HEK293 (cell line): ENCODE measurements around the gene ROBO1.

Source experiments
- CTCF ChIA-PET: fragments of 350-600 bp; formaldehyde crosslinking; extraction: SDS; loops from one replicate; lab custom pipeline; 2021; ENCODE audit warnings: antibody characterized with exemption; lab: Yijun Ruan, JAX
- POLR2A ChIA-PET: fragments of 300-600 bp; formaldehyde crosslinking; extraction: SDS; loops from one replicate; lab custom pipeline; 2020; ENCODE audit warnings: antibody characterized with exemption, inconsistent platforms; lab: Yijun Ruan, JAX
- H3K27ac ChIP-seq: fragments of 200-500 bp; sonication (Bioruptor generic); 2 replicates; pipeline ENCODE4 v1.5.1; 2014; ENCODE audit warnings: low read depth, low read length, control low read depth, inconsistent platforms; ENCODE audit errors: extremely low read depth
- H3K36me3 ChIP-seq, 2 experiments: fragments of 200-500 bp in 1 of 2; sonication (Bioruptor generic) in 1 of 2; 1 replicate in 1 of 2; 2 replicates in 1 of 2; pipeline ENCODE4 v1.5.1; 2014 to 2017; ENCODE audit warnings: inconsistent platforms in 2 of 2, low read length in 2 of 2; ENCODE audit not compliant: control insufficient read depth in 2 of 2, insufficient read depth in 1 of 2
- H3K4me1 ChIP-seq: fragments of 200-500 bp; sonication (Bioruptor generic); 2 replicates; pipeline ENCODE4 v1.5.1; 2014; ENCODE audit warnings: mild to moderate bottlenecking, low read length, inconsistent platforms; ENCODE audit not compliant: control insufficient read depth, insufficient read depth
- H3K4me3 ChIP-seq: 2 replicates; pipeline ENCODE4 v1.5.1; 2011; ENCODE audit warnings: low read depth, mild to moderate bottlenecking, control low read depth, low read length, moderate library complexity
- H3K9me3 ChIP-seq: fragments of 200-500 bp; sonication (Bioruptor generic); 2 replicates; pipeline ENCODE4 v1.5.1; 2014; ENCODE audit warnings: low read depth, low read length, inconsistent platforms; ENCODE audit not compliant: control insufficient read depth, insufficient read depth
- BCL6B ChIP-seq: fragments of 450-650 bp; formaldehyde crosslinking; IDR thresholded peaks from 2 replicates; pipeline ENCODE4 v1.5.1; 2017; ENCODE audit warnings: missing biosample characterization, missing genetic modification characterization
- HOXC10 ChIP-seq: sonication (generic); formaldehyde crosslinking; IDR thresholded peaks from 2 replicates; pipeline ENCODE4 v1.8.1; 2023; ENCODE audit warnings: mild to moderate bottlenecking, missing genetic modification reagents
- KLF7 ChIP-seq: fragments of 450-650 bp; formaldehyde crosslinking; IDR thresholded peaks from 2 replicates; pipeline ENCODE4 v1.5.1; 2016; ENCODE audit warnings: missing biosample characterization, missing genetic modification characterization, borderline replicate concordance
- MZF1 ChIP-seq: fragments of 450-650 bp; formaldehyde crosslinking; IDR thresholded peaks from 2 replicates; pipeline ENCODE4 v1.5.1; 2017; ENCODE audit warnings: missing biosample characterization, missing genetic modification characterization, borderline replicate concordance
- SALL2 ChIP-seq: fragments of 450-650 bp; formaldehyde crosslinking; IDR thresholded peaks from 2 replicates; pipeline ENCODE4 v1.5.0; 2017; ENCODE audit warnings: missing biosample characterization, mild to moderate bottlenecking, missing genetic modification characterization, borderline replicate concordance
- ZBTB21 ChIP-seq: fragments of 450-650 bp; formaldehyde crosslinking; IDR thresholded peaks from 2 replicates; pipeline ENCODE4 v1.5.1; 2017; ENCODE audit warnings: missing biosample characterization, missing genetic modification characterization
- ZBTB48 ChIP-seq: fragments of 450-650 bp; formaldehyde crosslinking; IDR thresholded peaks from 2 replicates; pipeline ENCODE4 v1.5.1; 2016; ENCODE audit warnings: missing biosample characterization, missing genetic modification characterization
- ZNF133 ChIP-seq: fragments of 450-650 bp; formaldehyde crosslinking; IDR thresholded peaks from 2 replicates; pipeline ENCODE4 v1.5.1; 2016; ENCODE audit warnings: missing biosample characterization, missing genetic modification characterization
- ZNF140 ChIP-seq: fragments of 450-650 bp; formaldehyde crosslinking; IDR thresholded peaks from 2 replicates; pipeline ENCODE4 v1.5.1; 2016; ENCODE audit warnings: missing biosample characterization, missing genetic modification characterization
- ZNF148 ChIP-seq: fragments of 450-650 bp; formaldehyde crosslinking; IDR thresholded peaks from 2 replicates; pipeline ENCODE4 v1.5.0; 2017; ENCODE audit warnings: missing biosample characterization, missing genetic modification characterization, borderline replicate concordance
- ZNF175 ChIP-seq: fragments of 450-650 bp; formaldehyde crosslinking; IDR thresholded peaks from 2 replicates; pipeline ENCODE4 v1.5.1; 2016; ENCODE audit warnings: missing biosample characterization, missing genetic modification characterization
- ZNF184 ChIP-seq: fragments of 450-650 bp; IDR thresholded peaks from 2 replicates; pipeline ENCODE4 v1.5.1; 2018; ENCODE audit warnings: missing biosample characterization, mild to moderate bottlenecking, missing genetic modification characterization
- ZNF24 ChIP-seq: fragments of 450-650 bp; formaldehyde crosslinking; IDR thresholded peaks from 2 replicates; pipeline ENCODE4 v1.5.1; 2016; ENCODE audit warnings: missing biosample characterization, missing genetic modification characterization
- ZNF37A ChIP-seq: fragments of 450-650 bp; IDR thresholded peaks from 2 replicates; pipeline ENCODE4 v1.5.1; 2018; ENCODE audit warnings: missing biosample characterization, missing genetic modification characterization
- ZNF404 ChIP-seq: fragments of 450-650 bp; formaldehyde crosslinking; IDR thresholded peaks from 2 replicates; pipeline ENCODE4 v1.5.1; 2017; ENCODE audit warnings: missing biosample characterization, missing genetic modification characterization
- ZNF449 ChIP-seq: fragments of 450-650 bp; formaldehyde crosslinking; IDR thresholded peaks from 2 replicates; pipeline ENCODE4 v1.5.1; 2017; ENCODE audit warnings: missing biosample characterization, mild to moderate bottlenecking, missing genetic modification characterization, moderate library complexity
- ZNF513 ChIP-seq: fragments of 450-650 bp; IDR thresholded peaks from 2 replicates; pipeline ENCODE4 v1.5.1; 2018; ENCODE audit warnings: missing biosample characterization, missing genetic modification characterization
- ZNF560 ChIP-seq: fragments of 450-650 bp; formaldehyde crosslinking; IDR thresholded peaks from 2 replicates; pipeline ENCODE4 v1.5.1; 2017; ENCODE audit warnings: missing biosample characterization, missing genetic modification characterization, borderline replicate concordance
- ZNF626 ChIP-seq: fragments of 450-650 bp; sonication (Bioruptor Pico); formaldehyde crosslinking; IDR thresholded peaks from 2 replicates; pipeline ENCODE4 v1.5.1; 2018; ENCODE audit warnings: missing biosample characterization, missing genetic modification characterization, inconsistent platforms
- ZNF768 ChIP-seq: fragments of 450-650 bp; formaldehyde crosslinking; IDR thresholded peaks from 2 replicates; pipeline ENCODE4 v1.5.1; 2018; ENCODE audit warnings: missing biosample characterization, mild to moderate bottlenecking, missing genetic modification characterization
- ZNF791 ChIP-seq: fragments of 450-650 bp; formaldehyde crosslinking; IDR thresholded peaks from 2 replicates; pipeline ENCODE4 v1.5.1; 2016; ENCODE audit warnings: missing biosample characterization, missing genetic modification characterization
- TF ChIP-seq, protein P1 (sequence below): sonication (generic); formaldehyde crosslinking; IDR thresholded peaks from 2 replicates; pipeline ENCODE4 v1.8.1; 2022; ENCODE audit warnings: mild to moderate bottlenecking, moderate library complexity, missing genetic modification reagents
- TF ChIP-seq, protein P2 (sequence below): fragments of 450-650 bp; formaldehyde crosslinking; IDR thresholded peaks from 2 replicates; pipeline ENCODE4; 2016; ENCODE audit warnings: missing biosample characterization, missing genetic modification characterization
- TF ChIP-seq, protein P3 (sequence below): fragments of 450-650 bp; formaldehyde crosslinking; IDR thresholded peaks from 2 replicates; pipeline ENCODE4 v1.5.1; 2016; ENCODE audit warnings: missing biosample characterization, missing genetic modification characterization

The ROBO1 gene

GRCh38 chr3:78799681-78800080, 968.1 kb downstream of the ROBO1 start:
- Histone ChIP-seq H3K4me1 (no peaks in the 10 kb centered on the region; the same call in 1 of the 2 replicates), H3K9me3 (no peaks in the 10 kb centered on the region), H3K36me3 (no peaks in the 10 kb centered on the region), H3K4me3 (no peak overlapping the region), H3K27ac (no peak overlapping the region)
- ChIA-PET POLR2A (interaction anchor here (0.6 kb wide), 1 partner anchor 11 kb away, joined by 6 read pairs; no protein-coding TSS in a partner anchor), CTCF (interaction anchor here (0.6 kb wide), 1 partner anchor 26 kb away, joined by 3 read pairs; no protein-coding TSS in a partner anchor)
- TF ChIP-seq ZNF133, result no peak
- TF ChIP-seq ZNF24, result no peak
- no peak for TF ChIP-seq ZBTB21 (tag by site-specific recombination)
- TF ChIP-seq ZBTB48 (tag by site-specific recombination), result no peak
- TF ChIP-seq ZNF175, result no peak
- no peak for TF ChIP-seq ZNF37A (tag by site-specific recombination)
- TF ChIP-seq ZNF791 (tag by site-specific recombination), result no peak
- no peak for TF ChIP-seq ZNF626 (tag by site-specific recombination)
- no peak for TF ChIP-seq ZNF513
- TF ChIP-seq HOXC10 (CRISPR knock-in tag), result no peak
- no peak for TF ChIP-seq ZNF404 (tag by site-specific recombination)
- TF ChIP-seq ZNF449, result no peak
- no peak for TF ChIP-seq ZNF768 (tag by site-specific recombination)
- TF ChIP-seq MZF1 (tag by site-specific recombination), result no peak

DNA sequence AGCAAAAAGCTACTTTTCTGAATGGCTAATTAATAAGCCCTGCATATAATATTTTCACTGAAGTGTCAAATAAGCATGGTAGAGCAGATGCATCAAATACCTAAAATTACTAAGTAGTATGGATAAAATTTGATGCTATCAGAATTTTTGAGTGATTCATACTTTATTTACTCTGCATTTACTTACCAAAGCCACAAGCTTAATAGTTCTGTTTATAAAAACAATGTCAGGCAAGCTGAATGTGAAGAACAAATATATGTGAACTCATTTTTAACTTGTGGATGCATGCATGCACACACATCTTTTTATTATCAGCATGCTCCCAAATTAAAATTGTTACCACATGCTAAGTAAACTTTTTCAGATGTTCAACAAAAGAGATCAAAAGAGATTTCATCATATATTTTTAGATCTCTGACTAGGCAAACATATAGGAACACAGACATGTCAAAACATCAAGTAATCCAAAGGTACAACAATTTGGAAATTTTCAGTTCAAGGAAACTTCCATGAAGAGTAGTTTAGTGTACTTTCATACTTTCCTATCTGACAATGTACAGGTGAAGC, 969.4 kb downstream of the ROBO1 start:
- no peaks in the 10 kb centered on the region for H3K36me3 ChIP-seq
- TF ChIP-seq, protein P1, sequence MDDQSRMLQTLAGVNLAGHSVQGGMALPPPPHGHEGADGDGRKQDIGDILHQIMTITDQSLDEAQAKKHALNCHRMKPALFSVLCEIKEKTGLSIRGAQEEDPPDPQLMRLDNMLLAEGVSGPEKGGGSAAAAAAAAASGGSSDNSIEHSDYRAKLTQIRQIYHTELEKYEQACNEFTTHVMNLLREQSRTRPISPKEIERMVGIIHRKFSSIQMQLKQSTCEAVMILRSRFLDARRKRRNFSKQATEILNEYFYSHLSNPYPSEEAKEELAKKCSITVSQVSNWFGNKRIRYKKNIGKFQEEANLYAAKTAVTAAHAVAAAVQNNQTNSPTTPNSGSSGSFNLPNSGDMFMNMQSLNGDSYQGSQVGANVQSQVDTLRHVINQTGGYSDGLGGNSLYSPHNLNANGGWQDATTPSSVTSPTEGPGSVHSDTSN (CRISPR knock-in tag), result no peak
- no peak for TF ChIP-seq SALL2 (tag by site-specific recombination)
- TF ChIP-seq, protein P2, sequence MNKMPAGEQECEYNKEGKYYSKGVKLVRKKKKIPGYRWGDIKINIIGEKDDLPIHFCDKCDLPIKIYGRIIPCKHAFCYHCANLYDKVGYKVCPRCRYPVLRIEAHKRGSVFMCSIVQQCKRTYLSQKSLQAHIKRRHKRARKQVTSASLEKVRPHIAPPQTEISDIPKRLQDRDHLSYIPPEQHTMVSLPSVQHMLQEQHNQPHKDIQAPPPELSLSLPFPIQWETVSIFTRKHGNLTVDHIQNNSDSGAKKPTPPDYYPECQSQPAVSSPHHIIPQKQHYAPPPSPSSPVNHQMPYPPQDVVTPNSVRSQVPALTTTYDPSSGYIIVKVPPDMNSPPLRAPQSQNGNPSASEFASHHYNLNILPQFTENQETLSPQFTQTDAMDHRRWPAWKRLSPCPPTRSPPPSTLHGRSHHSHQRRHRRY (tag by site-specific recombination), result no peak
- TF ChIP-seq ZNF560, result no peak
- no peak for TF ChIP-seq ZNF184 (tag by site-specific recombination)
- no peak for TF ChIP-seq KLF7 (tag by site-specific recombination)
- no peak for TF ChIP-seq ZNF140 (tag by site-specific recombination)
- TF ChIP-seq BCL6B (tag by site-specific recombination), result no peak
- TF ChIP-seq, protein P3, sequence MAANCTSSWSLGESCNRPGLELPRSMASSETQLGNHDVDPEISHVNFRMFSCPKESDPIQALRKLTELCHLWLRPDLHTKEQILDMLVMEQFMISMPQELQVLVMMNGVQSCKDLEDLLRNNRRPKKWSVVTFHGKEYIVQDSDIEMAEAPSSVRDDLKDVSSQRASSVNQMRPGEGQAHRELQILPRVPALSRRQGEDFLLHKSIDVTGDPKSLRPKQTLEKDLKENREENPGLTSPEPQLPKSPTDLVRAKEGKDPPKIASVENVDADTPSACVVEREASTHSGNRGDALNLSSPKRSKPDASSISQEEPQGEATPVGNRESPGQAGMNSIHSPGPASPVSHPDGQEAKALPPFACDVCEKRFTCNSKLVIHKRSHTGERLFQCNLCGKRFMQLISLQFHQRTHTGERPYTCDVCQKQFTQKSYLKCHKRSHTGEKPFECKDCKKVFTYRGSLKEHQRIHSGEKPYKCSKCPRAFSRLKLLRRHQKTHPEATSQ (tag by site-specific recombination), result no peak
- no peak for TF ChIP-seq ZNF148 (tag by site-specific recombination)
- ChIA-PET CTCF (interaction anchor here (1.0 kb wide), 1 partner anchor 12 kb away, joined by 3 read pairs; no protein-coding TSS in a partner anchor), POLR2A (no interaction called here)
- no peaks in the 10 kb centered on the region for H3K9me3 ChIP-seq
- no peak overlapping the region for H3K27ac ChIP-seq
- no peaks in the 10 kb centered on the region for H3K4me1 ChIP-seq
- no peak overlapping the region for H3K4me3 ChIP-seq
